AG09309 (cell line): ENCODE measurements around the gene LTN1.
"Not testable (repeated sequence)": the region's sequence is repeated elsewhere in the genome, so short reads cannot be mapped to it uniquely, and the experiment has no call there.

ENCODE experiments used
- DNase-seq: peaks from one replicate; pipeline ENCODE4 v3.0.0-alpha.2; 2010; ENCODE audit warnings: low read depth
- H3K4me3 ChIP-seq: 2 replicates; pipeline ENCODE4 v1.5.1; 2011; ENCODE audit warnings: mild to moderate bottlenecking, low read depth, low read length, moderate library complexity; ENCODE audit not compliant: control insufficient read depth
- CTCF ChIP-seq: IDR thresholded peaks from 2 replicates; pipeline ENCODE4 v1.5.1; 2011; ENCODE audit warnings: mild to moderate bottlenecking, low read depth, low read length, inconsistent platforms; ENCODE audit not compliant: insufficient read depth, control insufficient read depth; ENCODE audit errors: missing control alignments

LTN1 gene

GRCh38 chr21:29025328-29025713, 32.6 kb upstream of the LTN1 start:
- no peak for TF ChIP-seq CTCF
- peak overlapping the region; percentile 76 for H3K4me3 ChIP-seq
- DNase-seq = no peak

- H3K4me3 ChIP-seq = peak within 1 kb of the TSS; percentile 76
- DNase-seq = peak; percentile 99
- TF ChIP-seq CTCF = peak; percentile 21
Observed at GRCh38 chr21:29024474-29025327, 32.0 kb upstream of the LTN1 start, which contains the start of gene USP16. Gene USP16 (plus strand): TSS chr21:29024668. CDS start chr21:29027914, 3,246 bp downstream.

- no peak overlapping the region for H3K4me3 ChIP-seq
- no peak for DNase-seq
- TF ChIP-seq CTCF = no peak
Observed at GRCh38 chr21:29022166-29022565, 29.5 kb upstream of the LTN1 start.

GRCh38 chr21:29018540-29018939, 25.9 kb upstream of the LTN1 start:
- peak overlapping the region; percentile 95 for H3K4me3 ChIP-seq
- TF ChIP-seq CTCF = no peak
- DNase-seq = no peak

GRCh38 chr21:29017639-29018237, 25.1 kb upstream of the LTN1 start:
- DNase-seq = no peak
- no peak for TF ChIP-seq CTCF
- no peak overlapping the region; the same call in 1 of the 2 replicates for H3K4me3 ChIP-seq

GRCh38 chr21:29011236-29011635, 18.6 kb upstream of the LTN1 start:
- DNase-seq, H3K4me3 ChIP-seq: not testable (repeated sequence)

- no peak for TF ChIP-seq CTCF
- DNase-seq = no peak
- no peak overlapping the region for H3K4me3 ChIP-seq
Observed at GRCh38 chr21:29008367-29008766, 15.7 kb upstream of the LTN1 start.
